H1 (cell line): ENCODE measurements around the gene RNF182. TPM values are rescaled to one million over a fixed set of nuclear protein-coding genes. Genes with fewer than 3 reads are reported as not detected.

ENCODE experiments used
- CTCF ChIA-PET: fragments of 300-600 bp; sonication (Branson Sonifier 250); formaldehyde crosslinking; loops from one replicate; lab custom pipeline; 2021; ENCODE audit not compliant: partially characterized antibody; lab: Charles Lee
- POLR2A ChIA-PET: fragments of 300-600 bp; sonication (Branson Sonifier 250); formaldehyde crosslinking; loops from one replicate; lab custom pipeline; 2021; ENCODE audit warnings: inconsistent platforms; ENCODE audit not compliant: partially characterized antibody; lab: Charles Lee
- DNase-seq, 2 experiments: peaks; one replicate each; pipeline versions ENCODE4 v3.0.0 to v3.0.0-alpha.2; 2010 to 2022; ENCODE audit warnings: low spot score in 2 of 2, low read depth in 1 of 2, mixed read lengths in 1 of 2
- FAIRE-seq: peaks from 2 replicates; lab custom pipeline; 2011; peaks lifted over from hg19 to GRCh38; lab: Jason Lieb, UNC
- H2AFZ ChIP-seq: 2 replicates; pipeline ENCODE4 v1.8.1; 2012; ENCODE audit warnings: low read length, inconsistent platforms
- H2AK5ac ChIP-seq: 2 replicates; pipeline ENCODE4 v1.6.1; 2013; ENCODE audit warnings: low read depth, low read length
- H2BK120ac ChIP-seq: replicated peaks from 2 replicates; pipeline ENCODE3; 2013; ENCODE audit warnings: low read depth, low read length, inconsistent platforms
- H2BK12ac ChIP-seq: 2 replicates; pipeline ENCODE4 v1.6.1; 2013; ENCODE audit warnings: low read depth, low read length
- H2BK15ac ChIP-seq: 2 replicates; pipeline ENCODE4 v1.6.1; 2013; ENCODE audit warnings: low read length
- H2BK20ac ChIP-seq: 2 replicates; pipeline ENCODE4 v1.6.1; 2013; ENCODE audit warnings: low read length
- H2BK5ac ChIP-seq: 2 replicates; pipeline ENCODE4 v1.6.1; 2013; ENCODE audit warnings: low read depth, low read length
- H3K14ac ChIP-seq: 2 replicates; pipeline ENCODE4 v1.6.1; 2013; ENCODE audit warnings: inconsistent platforms; ENCODE audit not compliant: insufficient read length
- H3K18ac ChIP-seq: 2 replicates; pipeline ENCODE4 v1.6.1; 2013; ENCODE audit warnings: low read length; ENCODE audit errors: extremely low read depth
- H3K23ac ChIP-seq: 2 replicates; pipeline ENCODE4 v1.6.1; 2013; ENCODE audit warnings: inconsistent platforms; ENCODE audit not compliant: insufficient read length
- H3K23me2 ChIP-seq: 2 replicates; pipeline ENCODE4 v1.6.1; 2013; ENCODE audit warnings: low read depth, low read length
- H3K27ac ChIP-seq: 2 replicates; pipeline ENCODE4 v1.6.1; 2011; ENCODE audit warnings: low read depth, low read length, inconsistent platforms
- H3K27me3 ChIP-seq, 4 experiments: replicated peaks in 1 of 4; 1 replicate in 1 of 4; 2 replicates in 3 of 4; pipeline versions ENCODE4 v1.6.1 to v1.8.1; 2011 to 2013; ENCODE audit warnings: low read length in 3 of 4, mild to moderate bottlenecking in 3 of 4, inconsistent platforms in 2 of 4, mixed read lengths in 2 of 4, moderate library complexity in 1 of 4; ENCODE audit not compliant: control insufficient read depth in 3 of 4, insufficient read depth in 3 of 4; ENCODE audit errors: extremely low read depth in 1 of 4
- H3K36me3 ChIP-seq, 4 experiments: 2 replicates each; pipeline versions ENCODE4 v1.6.1 to v1.8.1; 2011 to 2013; ENCODE audit warnings: mild to moderate bottlenecking in 4 of 4, low read length in 3 of 4, moderate library complexity in 2 of 4, control low read depth in 1 of 4, inconsistent platforms in 1 of 4; ENCODE audit not compliant: insufficient read depth in 4 of 4, control insufficient read depth in 2 of 4
- H3K4ac ChIP-seq: replicated peaks from 2 replicates; pipeline ENCODE3; 2013; ENCODE audit warnings: low read length, low read depth, mixed read lengths, inconsistent platforms; ENCODE audit not compliant: insufficient read length
- H3K4me1 ChIP-seq, 4 experiments: replicated peaks in 1 of 4; 1 replicate in 1 of 4; 2 replicates in 3 of 4; pipeline versions ENCODE4 v1.6.1 to v1.8.1; 2011 to 2013; ENCODE audit warnings: low read length in 3 of 4, inconsistent platforms in 2 of 4, mixed read lengths in 1 of 4; ENCODE audit not compliant: insufficient read depth in 4 of 4, control insufficient read depth in 3 of 4
- H3K4me2 ChIP-seq, 2 experiments: 2 replicates each; pipeline versions ENCODE4 v1.6.1 to v1.8.1; 2011 to 2013; ENCODE audit warnings: low read depth in 2 of 2, low read length in 2 of 2, control low read depth in 1 of 2, inconsistent platforms in 1 of 2, mild to moderate bottlenecking in 1 of 2; ENCODE audit not compliant: insufficient read depth in 1 of 2
- H3K4me3 ChIP-seq, 4 experiments: fragments of 200-600, 300-600 bp in 1 of 4; sonication (generic), shearing (Covaris generic), sonication (Bioruptor Twin) in 1 of 4; 2 replicates each; pipeline versions ENCODE4 v1.5.1 to v1.8.1; 2011 to 2016; ENCODE audit warnings: low read length in 4 of 4, low read depth in 3 of 4, control low read depth in 2 of 4, inconsistent platforms in 2 of 4, mild to moderate bottlenecking in 2 of 4, mixed read lengths in 1 of 4, moderate library complexity in 1 of 4; ENCODE audit not compliant: insufficient read depth in 2 of 4; ENCODE audit errors: extremely low read depth in 1 of 4
- H3K56ac ChIP-seq: replicated peaks from 2 replicates; pipeline ENCODE3; 2013; ENCODE audit warnings: low read depth, mild to moderate bottlenecking, mixed read lengths, low read length, inconsistent platforms; ENCODE audit not compliant: insufficient read length
- H3K79me1 ChIP-seq: 2 replicates; pipeline ENCODE4 v1.6.1; 2013; ENCODE audit warnings: low read depth, low read length, control low read depth
- H3K79me2 ChIP-seq, 2 experiments: 2 replicates each; pipeline versions ENCODE4 v1.6.1 to v1.8.1; 2012 to 2013; ENCODE audit warnings: low read length in 2 of 2, mild to moderate bottlenecking in 2 of 2, inconsistent platforms in 1 of 2; ENCODE audit not compliant: insufficient read depth in 2 of 2, control insufficient read depth in 1 of 2
- H3K9ac ChIP-seq, 4 experiments: replicated peaks in 1 of 4; 1 replicate in 1 of 4; 2 replicates in 3 of 4; pipeline versions ENCODE4 v1.6.1 to v1.8.1; 2011 to 2013; ENCODE audit warnings: low read depth in 3 of 4, low read length in 3 of 4, control low read depth in 2 of 4, mild to moderate bottlenecking in 2 of 4, moderate library complexity in 2 of 4, inconsistent platforms in 1 of 4; ENCODE audit errors: extremely low read depth in 1 of 4
- H3K9me3 ChIP-seq, 2 experiments: 2 replicates each; pipeline versions ENCODE4 v1.6.1 to v1.8.1; 2012 to 2013; ENCODE audit warnings: mild to moderate bottlenecking in 2 of 2, moderate library complexity in 2 of 2, control low read depth in 1 of 2, inconsistent platforms in 1 of 2, low read depth in 1 of 2, low read length in 1 of 2, mixed read lengths in 1 of 2; ENCODE audit not compliant: insufficient read depth in 2 of 2
- H4K20me1 ChIP-seq, 2 experiments: replicated peaks in 1 of 2; 2 replicates each; pipeline versions ENCODE3 to v1.8.1; 2011 to 2013; ENCODE audit warnings: inconsistent platforms in 2 of 2, low read length in 2 of 2, mild to moderate bottlenecking in 1 of 2; ENCODE audit not compliant: insufficient read depth in 2 of 2, control insufficient read depth in 1 of 2
- H4K5ac ChIP-seq: 2 replicates; pipeline ENCODE4 v1.6.1; 2013; ENCODE audit warnings: low read length, low read depth, mixed read lengths, inconsistent platforms; ENCODE audit not compliant: insufficient read length
- H4K8ac ChIP-seq: 2 replicates; pipeline ENCODE4 v1.8.0; 2013; ENCODE audit warnings: mild to moderate bottlenecking, moderate library complexity, low read length, inconsistent platforms; ENCODE audit not compliant: insufficient read depth; ENCODE audit errors: extremely low read depth
- H4K91ac ChIP-seq: replicated peaks from 2 replicates; pipeline ENCODE3; 2013; ENCODE audit warnings: low read length, mixed read lengths, inconsistent platforms; ENCODE audit not compliant: insufficient read length
- ASH2L ChIP-seq: fragments of 200-600, 300-600 bp; sonication (generic); IDR thresholded peaks from one replicate; pipeline ENCODE4 v1.7.1; 2017; ENCODE audit warnings: low read length
- BCL11A ChIP-seq, 2 experiments: IDR thresholded peaks; one replicate each; pipeline ENCODE4 v1.6.1; 2011; ENCODE audit warnings: low read depth in 2 of 2, low read length in 2 of 2, mild to moderate bottlenecking in 2 of 2
- BRCA1 ChIP-seq: IDR thresholded peaks from 2 replicates; pipeline ENCODE4 v1.6.1; 2012; ENCODE audit warnings: low read depth, low read length, improper control_type of control experiment
- CTCF ChIP-seq, 3 experiments: IDR thresholded peaks; 1 replicate in 2 of 3; 2 replicates in 1 of 3; pipeline versions ENCODE4 v1.5.1 to v1.6.1; 2011; ENCODE audit warnings: low read length in 3 of 3, mild to moderate bottlenecking in 3 of 3, inconsistent platforms in 2 of 3, low read depth in 1 of 3, moderate library complexity in 1 of 3; ENCODE audit not compliant: insufficient read depth in 1 of 3; ENCODE audit errors: control extremely low read depth in 1 of 3
- EZH2 ChIP-seq: fragments of 200-600 bp; sonication (generic); IDR thresholded peaks from 2 replicates; pipeline ENCODE4 v1.7.1; 2012; ENCODE audit warnings: low read depth, mild to moderate bottlenecking, moderate library complexity, low read length, inconsistent platforms; ENCODE audit not compliant: severe bottlenecking
- HDAC2 ChIP-seq, 2 experiments: fragments of 300-600 bp in 1 of 2; sonication (generic) in 1 of 2; IDR thresholded peaks; 2 replicates each; pipeline ENCODE4 v1.6.1; 2011 to 2012; ENCODE audit warnings: low read depth in 2 of 2, low read length in 2 of 2, mild to moderate bottlenecking in 2 of 2, moderate library complexity in 2 of 2, borderline replicate concordance in 1 of 2, inconsistent platforms in 1 of 2
- PHF8 ChIP-seq: fragments of 200-600 bp; sonication (generic); conservative IDR thresholded peaks from 2 replicates; pipeline ENCODE4 v1.7.1; 2012; ENCODE audit warnings: low read depth, mild to moderate bottlenecking, inconsistent platforms, low read length, moderate library complexity
- RAD21 ChIP-seq, 2 experiments: IDR thresholded peaks in 1 of 2; conservative IDR thresholded peaks in 1 of 2; 2 replicates each; pipeline ENCODE4 v1.6.1; 2011; ENCODE audit warnings: low read depth in 2 of 2, low read length in 2 of 2, improper control_type of control experiment in 1 of 2, inconsistent platforms in 1 of 2, mild to moderate bottlenecking in 1 of 2, moderate library complexity in 1 of 2
- RFX5 ChIP-seq: IDR thresholded peaks from 2 replicates; pipeline ENCODE4 v1.6.1; 2011; ENCODE audit warnings: low read depth, low read length, improper control_type of control experiment, borderline replicate concordance
- SP4 ChIP-seq: IDR thresholded peaks from 2 replicates; pipeline ENCODE4 v1.6.1; 2012; ENCODE audit warnings: low read length, inconsistent platforms
- TAF7 ChIP-seq: optimal IDR thresholded peaks from 2 replicates; pipeline ENCODE3; 2011; ENCODE audit warnings: low read depth, mild to moderate bottlenecking, inconsistent platforms, low read length, moderate library complexity, borderline replicate concordance
- WGBS, 2 experiments: shearing (Covaris generic) in 1 of 2; methylation state at CpG; one replicate each; pipeline versions ENCODE4 v1.1.6 to v1.1.7; 2013 to 2015; ENCODE audit warnings: low lambda C conversion rate in 2 of 2, mixed read lengths in 2 of 2, inconsistent platforms in 1 of 2, low coverage in 1 of 2, missing lambda C conversion rate in 1 of 2; ENCODE audit not compliant: insufficient replicate concordance in 2 of 2, insufficient coverage in 1 of 2, insufficient read length in 1 of 2; ENCODE audit errors: extremely low coverage in 1 of 2, missing lambda C conversion rate in 1 of 2; 5-methylcytosine and 5-hydroxymethylcytosine counted together
- polyA plus RNA-seq, 7 experiments: library from polyadenylated mRNA; depleted of rRNA in 3 of 7; stranded (reverse) in 5 of 7; unstranded in 2 of 7; fragments of >200 nt in 5 of 7; fragments of 200-250 nt in 2 of 7; gene quantifications; 1 replicate in 5 of 7; 2 replicates in 1 of 7; 4 replicates in 1 of 7; pipeline versions ENCODE4 v1.2.1 to v1.2.3, GENCODE V29; 2011 to 2013; ENCODE audit warnings: missing spikeins in 2 of 7, mixed read lengths in 2 of 7
- total RNA-seq: library from RNA; stranded (reverse); fragmentation: NEBNext Ultra II Directional; extraction: Animal tissue kit (Norgen Biotek cat#: 25700); gene quantifications from 2 replicates; pipeline ENCODE4 v1.2.1, GENCODE V29; 2021

Gene RNF182
- total and polyA plus RNA-seq, 2 of the 8 experiments (the other 6 are each of a cell fraction or from before 2014, with no cell fraction given): 6.2 to 10.7 TPM

- Histone ChIP-seq H2BK20ac (no peak overlapping the region), H3K23ac (no peak overlapping the region), H3K4me3 (no peak overlapping the region), H3K23me2 (no peaks in the 10 kb centered on the region), H2BK15ac (no peak overlapping the region), H3K18ac (no peak overlapping the region), H3K4ac (no peak overlapping the region), H3K4me2 (no peak overlapping the region), H2AFZ (no peak overlapping the region), H2BK120ac (no peak overlapping the region), H3K9ac (no peak overlapping the region), H4K20me1 (no peaks in the 10 kb centered on the region), H3K79me1 (no peaks in the 10 kb centered on the region), H3K56ac (no peak overlapping the region), H4K8ac (no peak overlapping the region), H2BK12ac (no peak overlapping the region), H3K14ac (no peak overlapping the region), H3K4me1 (no peaks in the 10 kb centered on the region), H4K91ac (no peak overlapping the region), H3K27ac (no peak overlapping the region), H2AK5ac (no peak overlapping the region), H2BK5ac (no peak overlapping the region), H3K79me2 (no peaks in the 10 kb centered on the region), H3K36me3 (no peaks in the 10 kb centered on the region), H4K5ac (no peak overlapping the region), H3K9me3 (no peaks in the 10 kb centered on the region), H3K27me3 (no peaks in the 10 kb centered on the region)
- DNase-seq (no peak), FAIRE-seq (no peak)
- ChIA-PET CTCF (interaction anchor here (0.9 to 2.7 kb wide), 3 partner anchors 12 to 56 kb away, joined by 3 to 7 read pairs (median 7); no protein-coding TSS in a partner anchor), POLR2A (no interaction called here)
- WGBS, 2 experiments: 89% methylated on average over 11 of the region's 11 CpGs; no CpG with 5 or more reads in 1 of the 2 experiments
- no peak for TF ChIP-seq HDAC2 (IDR thresholded peaks at IDR 0.05; ENCODE audit: borderline replicate concordance in 1 of 2, low read depth in 2 of 2, low read length in 2 of 2)
- no peak for TF ChIP-seq PHF8
- TF ChIP-seq RFX5: no peak
- no peak for TF ChIP-seq CTCF (IDR thresholded peaks at IDR 0.05; ENCODE audit: control extremely low read depth in 1 of 3, insufficient read depth in 1 of 3, low read depth in 1 of 3, low read length in 3 of 3)
- no peak for TF ChIP-seq BCL11A (IDR thresholded peaks at IDR 0.05; ENCODE audit: low read depth in 2 of 2, low read length in 2 of 2)
- TF ChIP-seq ASH2L: no peak
- TF ChIP-seq RAD21 (IDR thresholded peaks at IDR 0.05 in 1 of 2, conservative IDR thresholded peaks at IDR 0.05 in 1 of 2; ENCODE audit: low read depth in 2 of 2, low read length in 2 of 2): no peak
- TF ChIP-seq BRCA1: no peak
- TF ChIP-seq EZH2: no peak
- no peak for TF ChIP-seq TAF7
- no peak for TF ChIP-seq SP4
These were observed 62.7 kb downstream of the RNF182 start for GRCh38 chr6:13987400-13987865.
